Measurements from ENCODE around the gene IGFBP5. TPM values are rescaled to one million over a fixed set of nuclear protein-coding genes. Genes with fewer than 3 reads are reported as not detected.

IGFBP5 gene
- total and polyA plus RNA-seq, 10 donors: 5.0 to 114 (median 28.9) TPM

GRCh38 chr2:216739035-216739434 lies 43.7 kb upstream of the IGFBP5 start:
- no peaks in the 10 kb centered on the region for H3K9me3 ChIP-seq
- DNase-seq: no peak
- no peaks in the 10 kb centered on the region for H3K27me3 ChIP-seq (replicated peaks in 1 of 7)
- no peak overlapping the region for H3K4me3 ChIP-seq
- H3K27ac ChIP-seq: no peak overlapping the region
- WGBS, 5 donors: 88 to 95% (median 92%) methylated on average over 3 of the region's 3 CpGs
- TF ChIP-seq CTCF (IDR thresholded peaks at IDR 0.05 in 8 of 11, conservative IDR thresholded peaks at IDR 0.05 in 3 of 11) (no peak), POLR2A (IDR thresholded peaks at IDR 0.05) (no peak), POLR2AphosphoS5 (IDR thresholded peaks at IDR 0.05) (no peak)
- intact Hi-C loops (cut with DNase I; ENCODE audit: low total_unique reads): no loop called here
- no peaks in the 10 kb centered on the region for H3K4me1 ChIP-seq
- no peaks in the 10 kb centered on the region for H3K36me3 ChIP-seq

GRCh38 chr2:216737676-216738075 lies 42.3 kb upstream of the IGFBP5 start:
- no peak for DNase-seq
- Histone ChIP-seq H3K27me3 (replicated peaks in 1 of 7) (no peaks in the 10 kb centered on the region), H3K36me3 (no peaks in the 10 kb centered on the region)

GRCh38 chr2:216736326-216736725 lies 41.0 kb upstream of the IGFBP5 start:
- no peak for DNase-seq
- 0 to 83% (median 5%) methylated on average over 1 of the region's 1 CpG for WGBS, 5 donors
- intact Hi-C loops (cut with DNase I; ENCODE audit: low total_unique reads): no loop called here

More at GRCh38 chr2:216737676-216738075, 42.3 kb upstream of the IGFBP5 start:
- Histone ChIP-seq H3K4me3 (no peak overlapping the region), H3K9me3 (no peaks in the 10 kb centered on the region), H3K4me1 (no peaks in the 10 kb centered on the region), H3K27ac (no peak overlapping the region)
- intact Hi-C loops (cut with DNase I; ENCODE audit: low total_unique reads): no loop called here
- no peak for TF ChIP-seq POLR2AphosphoS5 (IDR thresholded peaks at IDR 0.05)
- no peak for TF ChIP-seq CTCF (IDR thresholded peaks at IDR 0.05 in 8 of 11, conservative IDR thresholded peaks at IDR 0.05 in 3 of 11)
- no peak for TF ChIP-seq POLR2A (IDR thresholded peaks at IDR 0.05)
- WGBS, 5 donors: 85 to 95% (median 89%) methylated on average over 4 of the region's 4 CpGs

GRCh38 chr2:216735668-216736067 lies 40.3 kb upstream of the IGFBP5 start:
- TF ChIP-seq POLR2AphosphoS5 (IDR thresholded peaks at IDR 0.05): no peak
- TF ChIP-seq POLR2A (IDR thresholded peaks at IDR 0.05): no peak
- TF ChIP-seq CTCF (IDR thresholded peaks at IDR 0.05 in 8 of 11, conservative IDR thresholded peaks at IDR 0.05 in 3 of 11): no peak
- no peaks in the 10 kb centered on the region for H3K4me1 ChIP-seq
- H3K27ac ChIP-seq: no peak overlapping the region
- H3K4me3 ChIP-seq: no peak overlapping the region
- H3K27me3 ChIP-seq (replicated peaks in 1 of 7): no peaks in the 10 kb centered on the region
- no peaks in the 10 kb centered on the region for H3K9me3 ChIP-seq
- no peaks in the 10 kb centered on the region for H3K36me3 ChIP-seq
- no peak for DNase-seq
- intact Hi-C loops (cut with DNase I; ENCODE audit: low total_unique reads): no loop called here

More at GRCh38 chr2:216736326-216736725, 41.0 kb upstream of the IGFBP5 start:
- H3K4me3 ChIP-seq: no peak overlapping the region
- TF ChIP-seq POLR2AphosphoS5 (IDR thresholded peaks at IDR 0.05) (no peak), CTCF (IDR thresholded peaks at IDR 0.05 in 8 of 11, conservative IDR thresholded peaks at IDR 0.05 in 3 of 11) (no peak), POLR2A (IDR thresholded peaks at IDR 0.05) (no peak)
- no peaks in the 10 kb centered on the region for H3K9me3 ChIP-seq
- no peaks in the 10 kb centered on the region for H3K27me3 ChIP-seq (replicated peaks in 1 of 7)
- H3K4me1 ChIP-seq: no peaks in the 10 kb centered on the region
- H3K36me3 ChIP-seq: no peaks in the 10 kb centered on the region
- H3K27ac ChIP-seq: no peak overlapping the region

All from spleen (tissue), 11 donors.